GM12891 (cell line): Measurements from ENCODE around the gene KLHL2.

Source experiments
- PAX5 ChIP-seq: IDR thresholded peaks from 2 replicates; pipeline ENCODE4 v1.6.1; 2011; ENCODE audit warnings: low read length, moderate library complexity, mild to moderate bottlenecking; ENCODE audit not compliant: insufficient read depth, severe bottlenecking
- POLR2A ChIP-seq: IDR thresholded peaks from 2 replicates; pipeline ENCODE4 v1.6.1; 2011; ENCODE audit warnings: low read depth, low read length, control low read depth
- POLR2AphosphoS5 ChIP-seq: IDR thresholded peaks from 2 replicates; pipeline ENCODE4 v1.6.1; 2011; ENCODE audit warnings: low read depth, low read length, control low read depth
- POU2F2 ChIP-seq: IDR thresholded peaks from 2 replicates; pipeline ENCODE4 v1.6.1; 2011; ENCODE audit warnings: low read depth, mild to moderate bottlenecking, control low read depth, low read length, moderate library complexity
- SPI1 ChIP-seq: IDR thresholded peaks from 2 replicates; pipeline ENCODE4 v1.6.1; 2011; ENCODE audit warnings: low read depth, low read length, control low read depth
- TAF1 ChIP-seq: IDR thresholded peaks from 2 replicates; pipeline ENCODE4 v1.6.1; 2011; ENCODE audit warnings: low read depth, low read length, control low read depth

DNA sequence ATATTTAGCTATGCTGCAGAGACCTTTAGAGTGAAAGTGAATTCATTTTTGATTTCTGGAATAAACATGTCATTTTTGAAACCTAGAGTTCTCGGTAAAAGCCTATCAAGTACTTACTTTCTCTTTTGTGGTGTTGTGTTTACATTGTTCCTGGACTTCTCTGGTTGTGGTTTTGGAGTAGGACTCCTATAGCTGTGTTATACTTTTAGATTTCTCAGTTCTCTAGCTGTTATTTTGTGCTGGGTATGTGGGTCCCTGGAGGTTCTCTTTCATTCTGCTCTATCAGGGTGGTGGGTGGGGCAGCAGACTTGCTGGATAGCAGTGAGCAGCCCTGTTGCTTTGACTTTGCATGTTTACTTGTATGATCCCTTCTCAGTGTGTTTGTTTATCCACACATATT, 94.5 kb downstream of the KLHL2 start:
- TF ChIP-seq PAX5 = no peak
- no peak for TF ChIP-seq POLR2AphosphoS5
- TF ChIP-seq POLR2A = no peak
- no peak for TF ChIP-seq TAF1
- no peak for TF ChIP-seq SPI1
- no peak for TF ChIP-seq POU2F2
